Neuron (in vitro differentiated cells): ENCODE results near the gene CLPTM1.
"Not testable (repeated sequence)": the region's sequence is repeated elsewhere in the genome, so short reads cannot be mapped to it uniquely, and the experiment has no call there.

Experiments
- H2AFZ ChIP-seq: one replicate; pipeline ENCODE4 v1.6.1; 2013; ENCODE audit warnings: low read depth, mild to moderate bottlenecking, inconsistent platforms, low read length, moderate library complexity
- H3K27me3 ChIP-seq: one replicate; pipeline ENCODE4 v1.6.1; 2013; ENCODE audit warnings: low read length; ENCODE audit not compliant: insufficient read depth
- H3K36me3 ChIP-seq: one replicate; pipeline ENCODE4 v1.6.1; 2013; ENCODE audit warnings: low read length; ENCODE audit not compliant: insufficient read depth
- H3K4me1 ChIP-seq: one replicate; pipeline ENCODE4 v1.6.1; 2013; ENCODE audit warnings: low read length; ENCODE audit not compliant: insufficient read depth
- H3K4me3 ChIP-seq: 2 replicates; pipeline ENCODE4 v1.5.1; 2013; ENCODE audit warnings: mild to moderate bottlenecking, low read length, moderate library complexity
- H3K9me3 ChIP-seq: one replicate; pipeline ENCODE4 v1.6.1; 2013; ENCODE audit warnings: low read length

The CLPTM1 gene

DNA sequence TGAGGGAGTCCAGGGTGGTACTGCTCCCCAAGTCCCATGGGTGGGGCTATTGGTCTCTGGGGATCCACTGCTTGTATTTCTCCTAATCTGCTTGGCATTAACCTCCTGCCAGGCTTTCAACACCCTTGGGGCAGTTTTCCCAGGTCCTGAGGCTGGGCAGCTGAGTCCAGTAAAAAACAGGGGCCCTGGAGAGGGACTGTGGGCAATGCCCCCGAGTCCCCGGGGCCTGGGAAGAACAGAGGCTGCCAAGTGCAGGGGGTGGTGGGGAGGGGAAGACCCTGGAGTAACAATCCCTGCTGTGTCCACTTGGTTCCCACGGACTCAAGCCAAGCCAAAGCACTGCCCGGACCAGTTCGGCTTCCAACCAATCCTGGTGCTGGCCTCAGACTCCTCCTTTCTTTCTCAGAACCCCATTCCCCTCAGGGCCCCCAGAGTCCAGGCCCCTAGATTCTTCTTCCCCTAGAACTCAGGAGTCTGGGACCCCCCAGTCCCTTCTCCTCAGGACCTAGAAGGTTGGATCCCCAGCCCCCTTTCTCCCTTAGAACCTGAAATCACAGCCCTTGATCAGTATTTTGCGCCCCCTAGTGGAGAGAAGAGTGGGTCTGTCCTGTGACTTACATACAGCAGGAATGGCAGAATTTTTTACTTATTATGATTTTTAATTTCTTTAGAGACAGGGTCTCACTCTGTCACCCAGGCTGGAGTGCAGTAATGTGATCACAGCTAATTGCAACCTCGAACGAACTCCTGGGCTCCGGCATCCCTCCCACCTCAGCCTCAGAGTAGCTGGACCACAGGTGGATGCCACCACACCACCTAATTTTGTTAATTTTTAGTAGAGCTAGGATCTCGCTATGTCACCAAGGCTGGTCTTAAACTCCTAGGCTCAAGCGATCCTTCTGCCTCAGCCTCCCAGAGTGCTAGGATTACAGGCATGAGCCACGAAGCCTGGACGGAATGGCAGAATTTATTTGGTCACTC lies 3.7 kb upstream of the CLPTM1 start:
- H3K36me3 ChIP-seq, result peaks cover 3% of the 10 kb centered on the region
- no peak overlapping the region for H3K4me3 ChIP-seq
- H3K4me1 ChIP-seq, result peaks cover 8% of the 10 kb centered on the region
- no peak overlapping the region for H2AFZ ChIP-seq
- no peaks in the 10 kb centered on the region for H3K27me3 ChIP-seq
- H3K9me3 ChIP-seq, result no peaks in the 10 kb centered on the region

GRCh38 chr19:44954278-44954648 lies 917 bp upstream of the CLPTM1 start:
- Histone ChIP-seq H3K27me3 (no peaks in the 10 kb centered on the region), H3K4me1 (peaks cover 18% of the 10 kb centered on the region), H3K36me3 (peaks cover 3% of the 10 kb centered on the region), H3K9me3 (no peaks in the 10 kb centered on the region), H3K4me3 (peak overlapping the region; percentile 75), H2AFZ (peak overlapping the region; percentile 9)

- H3K9me3 ChIP-seq, result no peaks in the 10 kb centered on the region
- peaks cover 18% of the 10 kb centered on the region for H3K4me1 ChIP-seq
- H3K36me3 ChIP-seq, result peaks cover 8% of the 10 kb centered on the region
- peak overlapping the region; percentile 75 for H3K4me3 ChIP-seq
- H3K27me3 ChIP-seq, result no peaks in the 10 kb centered on the region
- H2AFZ ChIP-seq, result peak overlapping the region; percentile 48
Measured at GRCh38 chr19:44955505-44956439, 592 bp downstream of the CLPTM1 start.

GRCh38 chr19:44957526-44957925 lies 2.3 kb downstream of the CLPTM1 start:
- Histone ChIP-seq H3K4me1 (peaks cover 18% of the 10 kb centered on the region), H3K27me3 (no peaks in the 10 kb centered on the region), H3K9me3 (no peaks in the 10 kb centered on the region), H3K4me3 (no peak overlapping the region), H2AFZ (no peak overlapping the region), H3K36me3 (peaks cover 22% of the 10 kb centered on the region)

DNA sequence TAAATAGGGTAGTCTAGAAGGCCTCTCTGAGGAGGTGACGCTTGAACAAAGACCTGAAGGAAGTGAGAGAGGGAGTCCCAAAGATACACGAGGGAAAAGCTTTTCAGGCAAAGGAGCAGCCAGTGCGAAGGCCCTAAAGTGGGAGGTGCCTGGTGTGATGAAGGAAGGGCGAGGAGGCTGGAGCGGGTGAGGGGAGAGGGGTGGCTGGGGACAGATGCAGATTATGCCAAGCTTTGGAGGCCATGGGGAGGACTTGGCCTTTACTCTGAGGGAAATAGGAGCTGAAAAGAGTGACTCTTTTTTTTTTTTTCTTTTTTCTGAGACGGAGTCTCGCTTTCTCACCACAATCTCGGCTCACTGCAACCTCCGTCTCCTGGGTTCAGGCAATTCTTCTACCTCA lies 2.9 kb downstream of the CLPTM1 start:
- H3K36me3 ChIP-seq, result peaks cover 23% of the 10 kb centered on the region
- H3K4me1 ChIP-seq, result peaks cover 18% of the 10 kb centered on the region
- no peak overlapping the region for H2AFZ ChIP-seq
- H3K27me3 ChIP-seq, result no peaks in the 10 kb centered on the region
- H3K4me3 ChIP-seq, result no peak overlapping the region
- H3K9me3 ChIP-seq, result no peaks in the 10 kb centered on the region

DNA sequence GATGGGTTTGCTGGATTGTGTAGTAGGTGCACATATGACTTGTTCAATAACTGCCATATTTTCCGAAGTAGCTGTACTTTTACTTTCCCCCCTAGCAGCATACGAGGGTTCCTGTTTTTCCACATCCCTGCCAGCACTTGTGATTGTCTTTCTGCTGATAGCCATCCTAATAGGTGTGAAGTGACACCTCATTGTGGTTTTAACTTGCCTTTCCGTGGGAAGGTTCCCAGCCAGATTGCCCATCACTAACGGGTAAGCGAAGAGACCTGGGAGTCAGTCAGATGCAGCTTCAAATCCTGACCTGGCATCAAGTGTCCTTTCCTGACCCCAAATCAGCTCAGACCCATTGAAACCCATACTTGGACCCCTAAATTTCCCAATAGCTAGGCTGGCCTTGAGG lies 4.5 kb downstream of the CLPTM1 start:
- Histone ChIP-seq H2AFZ (no peak overlapping the region), H3K36me3 (peaks cover 27% of the 10 kb centered on the region), H3K27me3 (no peaks in the 10 kb centered on the region), H3K9me3 (no peaks in the 10 kb centered on the region), H3K4me3 (no peak overlapping the region), H3K4me1 (peaks cover 18% of the 10 kb centered on the region)

DNA sequence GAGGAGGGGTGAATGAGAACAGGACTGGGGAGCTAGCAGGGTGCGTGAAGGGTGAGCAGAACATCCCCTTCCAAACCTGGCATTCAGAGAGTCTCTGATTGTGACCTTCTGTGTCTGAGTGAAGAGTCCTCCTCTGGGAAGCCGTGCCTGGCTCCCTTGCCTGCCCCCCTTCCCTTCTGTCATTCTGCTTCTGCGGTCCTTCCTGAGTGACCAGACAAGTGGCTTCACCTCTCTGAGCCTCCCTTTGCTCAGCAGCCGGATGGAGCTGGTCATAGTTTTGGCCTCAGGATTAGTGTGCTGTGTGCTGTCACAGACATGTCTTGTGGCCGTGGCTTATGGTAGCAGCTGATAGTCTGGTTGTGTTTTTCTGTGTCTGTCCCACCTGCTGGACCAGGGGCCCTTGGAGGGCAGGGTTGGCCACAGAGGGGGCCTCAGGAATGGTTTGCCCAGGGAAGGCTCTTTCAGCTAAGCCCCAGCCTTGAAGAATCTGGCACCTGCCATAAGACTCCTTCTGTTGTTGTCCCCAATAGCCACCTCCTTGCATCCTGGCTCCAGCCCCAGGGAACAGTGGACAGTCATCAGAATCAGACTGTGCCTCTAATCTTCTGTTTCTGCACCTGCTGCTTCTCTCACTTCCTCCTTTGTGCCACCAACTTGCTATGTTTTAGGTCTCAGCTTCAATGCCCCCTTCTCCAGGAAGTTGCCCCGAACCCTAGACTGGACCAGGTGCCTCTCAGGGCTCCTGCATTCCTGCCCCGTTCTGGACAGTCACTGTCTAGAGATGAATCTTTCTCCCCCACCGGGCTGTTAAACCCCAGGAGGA lies 5.9 kb downstream of the CLPTM1 start:
- H2AFZ ChIP-seq, result no peak overlapping the region
- H3K4me1 ChIP-seq, result peaks cover 14% of the 10 kb centered on the region
- peaks cover 33% of the 10 kb centered on the region for H3K36me3 ChIP-seq
- no peaks in the 10 kb centered on the region for H3K27me3 ChIP-seq
- H3K4me3 ChIP-seq, result no peak overlapping the region
- H3K9me3 ChIP-seq, result no peaks in the 10 kb centered on the region

DNA sequence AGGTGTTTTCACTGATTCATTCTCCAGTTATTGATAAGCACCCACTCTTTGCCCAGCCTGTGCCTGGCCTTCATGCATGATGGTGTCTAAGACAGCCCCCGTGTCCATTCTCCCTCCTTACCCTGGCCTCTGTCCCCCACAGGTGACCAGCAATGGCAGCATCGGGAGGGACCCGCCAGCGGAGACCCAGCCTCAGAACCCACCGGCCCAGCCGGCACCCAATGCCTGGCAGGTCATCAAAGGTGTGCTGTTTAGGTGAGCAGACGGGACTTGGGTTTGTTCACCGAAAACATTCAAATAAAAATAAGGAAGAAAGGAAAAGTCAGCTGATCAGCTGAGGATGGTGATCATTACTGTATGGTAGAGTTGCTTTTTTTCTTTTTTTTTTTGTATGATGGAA lies 6.6 kb downstream of the CLPTM1 start:
- no peaks in the 10 kb centered on the region for H3K9me3 ChIP-seq
- H2AFZ ChIP-seq, result no peak overlapping the region
- no peak overlapping the region for H3K4me3 ChIP-seq
- peaks cover 38% of the 10 kb centered on the region for H3K36me3 ChIP-seq
- H3K4me1 ChIP-seq, result peaks cover 7% of the 10 kb centered on the region
- H3K27me3 ChIP-seq, result no peaks in the 10 kb centered on the region

- Histone ChIP-seq H3K27me3 (no peaks in the 10 kb centered on the region), H3K4me3 (no peak overlapping the region), H2AFZ (no peak overlapping the region), H3K36me3 (peaks cover 38% of the 10 kb centered on the region), H3K9me3 (no peaks in the 10 kb centered on the region), H3K4me1 (no peaks in the 10 kb centered on the region)
Measured at GRCh38 chr19:44968118-44968517, 12.9 kb downstream of the CLPTM1 start.

GRCh38 chr19:44968670-44969069 lies 13.5 kb downstream of the CLPTM1 start:
- H3K27me3 ChIP-seq, result no peaks in the 10 kb centered on the region
- H3K36me3 ChIP-seq, result peaks cover 42% of the 10 kb centered on the region
- H2AFZ ChIP-seq, result no peak overlapping the region
- no peak overlapping the region for H3K4me3 ChIP-seq
- H3K4me1 ChIP-seq, result no peaks in the 10 kb centered on the region
- H3K9me3 ChIP-seq, result no peaks in the 10 kb centered on the region

DNA sequence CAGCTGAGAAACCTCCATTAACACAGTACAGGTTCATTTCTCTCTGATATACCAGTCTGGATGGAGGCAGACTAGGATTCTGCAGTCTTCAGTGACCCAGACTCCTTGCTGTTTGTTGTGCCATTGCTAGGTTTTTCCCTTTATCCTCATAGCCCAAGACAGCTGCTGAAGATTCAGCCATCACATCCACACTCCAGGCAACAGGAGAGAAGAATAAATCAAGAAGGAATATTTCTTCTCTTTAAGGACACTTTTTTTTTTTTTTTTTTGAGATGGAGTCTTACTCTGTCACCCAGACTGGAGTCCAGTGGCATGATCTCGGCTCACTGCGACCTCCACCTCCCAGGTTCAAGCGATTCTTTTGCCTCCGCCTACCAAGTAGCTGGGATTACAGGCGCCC lies 14.3 kb downstream of the CLPTM1 start:
- peaks cover 49% of the 10 kb centered on the region for H3K36me3 ChIP-seq
- H2AFZ ChIP-seq, result no peak overlapping the region
- H3K4me3 ChIP-seq, result no peak overlapping the region

DNA sequence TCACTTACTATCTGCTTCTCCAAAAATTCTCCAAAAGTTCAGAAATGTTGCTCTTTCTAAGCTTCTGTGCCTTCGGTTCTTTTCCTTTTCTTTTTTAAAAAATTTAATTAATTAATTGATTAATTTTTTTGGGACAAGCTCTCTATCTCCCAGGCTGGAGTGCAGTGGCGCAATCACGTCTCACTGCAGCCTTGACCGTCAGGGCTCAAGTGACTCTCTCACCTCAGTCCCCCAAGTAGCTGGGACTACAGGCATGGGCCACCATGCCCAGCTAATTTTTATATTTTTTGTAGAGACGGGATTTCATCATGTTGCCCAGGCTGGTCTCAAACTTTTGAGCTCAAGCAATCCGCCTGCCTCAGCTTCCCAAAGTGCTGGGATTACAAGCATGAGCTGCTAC lies 16.3 kb downstream of the CLPTM1 start:
- not testable (repeated sequence) for H3K4me3 ChIP-seq, H3K27me3 ChIP-seq, H3K9me3 ChIP-seq, H3K4me1 ChIP-seq, H2AFZ ChIP-seq
- H3K36me3 ChIP-seq, result peaks cover 56% of the 10 kb centered on the region

More for the DNA sequence above, 14.3 kb downstream of the CLPTM1 start:
- Histone ChIP-seq H3K27me3 (no peaks in the 10 kb centered on the region), H3K9me3 (no peaks in the 10 kb centered on the region), H3K4me1 (no peaks in the 10 kb centered on the region)
